Measurements from ENCODE around the gene ZFPM1. TPM values are rescaled to one million over a fixed set of nuclear protein-coding genes. Genes with fewer than 3 reads are reported as not detected.

ZFPM1 gene
- total RNA-seq, 2 donors from 2014 or later, result 4.1 to 21.5 TPM

- no peaks in the 10 kb centered on the region for H3K4me1 ChIP-seq (replicated peaks)
- intact Hi-C loops (cut with DNase I), result no loop called here
- no peaks in the 10 kb centered on the region for H3K27me3 ChIP-seq (replicated peaks; ENCODE audit: insufficient read depth)
- 61% methylated on average over 15 of the region's 15 CpGs for WGBS
- no peaks in the 10 kb centered on the region for H3K36me3 ChIP-seq
- H3K4me3 ChIP-seq, result no peak overlapping the region
- H3K9me3 ChIP-seq, result no peaks in the 10 kb centered on the region
- no peak for DNase-seq (ENCODE audit: low spot score)
- TF ChIP-seq CTCF (IDR thresholded peaks at IDR 0.05) (no peak), POLR2A (IDR thresholded peaks at IDR 0.05) (no peak), POLR2AphosphoS5 (IDR thresholded peaks at IDR 0.05) (no peak)
- no peak overlapping the region for H3K27ac ChIP-seq
Observed at GRCh38 chr16:88548131-88548874, 95.2 kb downstream of the ZFPM1 start.

GRCh38 chr16:88548985-88549384 is 95.9 kb downstream of the ZFPM1 start:
- intact Hi-C loops (cut with DNase I), result no loop called here
- no peak for DNase-seq (ENCODE audit: low spot score)
- TF ChIP-seq POLR2A (IDR thresholded peaks at IDR 0.05) (no peak), CTCF (IDR thresholded peaks at IDR 0.05) (no peak), POLR2AphosphoS5 (IDR thresholded peaks at IDR 0.05) (no peak)
- no peak overlapping the region for H3K27ac ChIP-seq
- no peaks in the 10 kb centered on the region for H3K9me3 ChIP-seq
- H3K4me3 ChIP-seq, result no peak overlapping the region
- H3K27me3 ChIP-seq (replicated peaks; ENCODE audit: insufficient read depth), result no peaks in the 10 kb centered on the region
- H3K36me3 ChIP-seq, result no peaks in the 10 kb centered on the region
- WGBS, result 70% methylated on average over 13 of the region's 13 CpGs
- no peaks in the 10 kb centered on the region for H3K4me1 ChIP-seq (replicated peaks)

GRCh38 chr16:88549671-88550245 is 96.7 kb downstream of the ZFPM1 start:
- intact Hi-C loops (cut with DNase I), result no loop called here
- TF ChIP-seq POLR2AphosphoS5 (IDR thresholded peaks at IDR 0.05) (no peak), CTCF (IDR thresholded peaks at IDR 0.05) (no peak), POLR2A (IDR thresholded peaks at IDR 0.05) (no peak)
- Histone ChIP-seq H3K9me3 (no peaks in the 10 kb centered on the region), H3K4me3 (no peak overlapping the region), H3K27me3 (replicated peaks; ENCODE audit: insufficient read depth) (no peaks in the 10 kb centered on the region), H3K36me3 (no peaks in the 10 kb centered on the region), H3K4me1 (replicated peaks) (no peaks in the 10 kb centered on the region), H3K27ac (no peak overlapping the region)
- 68% methylated on average over 12 of the region's 12 CpGs for WGBS
- no peak for DNase-seq (ENCODE audit: low spot score)

- TF ChIP-seq CTCF (IDR thresholded peaks at IDR 0.05) (no peak), POLR2AphosphoS5 (IDR thresholded peaks at IDR 0.05) (no peak), POLR2A (IDR thresholded peaks at IDR 0.05) (no peak)
- intact Hi-C loops (cut with DNase I), result no loop called here
- H3K4me1 ChIP-seq (replicated peaks), result no peaks in the 10 kb centered on the region
- no peak overlapping the region for H3K27ac ChIP-seq
- H3K4me3 ChIP-seq, result no peak overlapping the region
- H3K36me3 ChIP-seq, result no peaks in the 10 kb centered on the region
- no peaks in the 10 kb centered on the region for H3K9me3 ChIP-seq
- DNase-seq (ENCODE audit: low spot score), result no peak
- no peaks in the 10 kb centered on the region for H3K27me3 ChIP-seq (replicated peaks; ENCODE audit: insufficient read depth)
- 66% methylated on average over 16 of the region's 16 CpGs for WGBS
Observed at GRCh38 chr16:88550246-88550661, 97.2 kb downstream of the ZFPM1 start.

GRCh38 chr16:88552166-88552565 is 99.1 kb downstream of the ZFPM1 start:
- intact Hi-C loops (cut with DNase I), result no loop called here
- TF ChIP-seq POLR2AphosphoS5 (IDR thresholded peaks at IDR 0.05) (no peak), POLR2A (IDR thresholded peaks at IDR 0.05) (no peak)
- H3K9me3 ChIP-seq, result no peaks in the 10 kb centered on the region
- H3K4me3 ChIP-seq, result no peak overlapping the region
- whole genome bisulfite sequencing, result 90% methylated on average over 10 of the region's 10 CpGs
- DNase-seq (ENCODE audit: low spot score), result no peak
- no peaks in the 10 kb centered on the region for H3K36me3 ChIP-seq
- H3K4me1 ChIP-seq (replicated peaks), result no peaks in the 10 kb centered on the region
- H3K27me3 ChIP-seq (replicated peaks; ENCODE audit: insufficient read depth), result no peaks in the 10 kb centered on the region
- no peak overlapping the region for H3K27ac ChIP-seq

Data from prostate gland (tissue), 2 donors.